ENCODE measurements around the gene MBP. TPM values are rescaled to one million over a fixed set of nuclear protein-coding genes. Genes with fewer than 3 reads are reported as not detected.

Gene MBP
- total and polyA plus RNA-seq, 10 of the 15 experiments (the other 5 are each of a cell fraction or from before 2014, with no cell fraction given) = 12.2 to 67.8 (median 42.1) TPM

- no peak for TF ChIP-seq CTCF (IDR thresholded peaks at IDR 0.05 in 2 of 3, conservative IDR thresholded peaks at IDR 0.05 in 1 of 3; ENCODE audit: control insufficient read depth in 2 of 3, extremely low read depth in 1 of 3, insufficient read depth in 1 of 3, low read depth in 3 of 3, low read length in 3 of 3)
- TF ChIP-seq E4F1 (IDR thresholded peaks at IDR 0.05; ENCODE audit: borderline replicate concordance, partially characterized antibody) = no peak
- no peak for TF ChIP-seq POLR2AphosphoS2 (IDR thresholded peaks at IDR 0.05; ENCODE audit: low read depth, low read length)
- TF ChIP-seq E2F4 (IDR thresholded peaks at IDR 0.05; ENCODE audit: low read depth, low read length) = no peak
- no peak for TF ChIP-seq EED (IDR thresholded peaks at IDR 0.05; ENCODE audit: low read depth)
- TF ChIP-seq SIX5 (IDR thresholded peaks at IDR 0.05; ENCODE audit: low read depth, low read length, severe bottlenecking) = no peak
- TF ChIP-seq HDGF (IDR thresholded peaks at IDR 0.05) = no peak
- TF ChIP-seq HCFC1 (IDR thresholded peaks at IDR 0.05; ENCODE audit: low read length) = no peak
- no peak for TF ChIP-seq NFYB (IDR thresholded peaks at IDR 0.05; ENCODE audit: insufficient read depth, low read depth, low read length)
- no peak for TF ChIP-seq ZZZ3 (IDR thresholded peaks at IDR 0.05; ENCODE audit: control insufficient read depth, insufficient read length, low read depth)
- no peak for TF ChIP-seq SREBF1 (IDR thresholded peaks at IDR 0.05; ENCODE audit: low read length)
- no peak for TF ChIP-seq RCOR1 (conservative IDR thresholded peaks at IDR 0.05; ENCODE audit: low read depth, low read length)
- no peak for TF ChIP-seq STAT3 (IDR thresholded peaks at IDR 0.05; ENCODE audit: low read depth, low read length)
- no peak for TF ChIP-seq CEBPB (IDR thresholded peaks at IDR 0.05; ENCODE audit: borderline replicate concordance in 1 of 2, low read depth in 2 of 2, low read length in 2 of 2)
These were observed 63.1 kb downstream of the MBP start (continued) for GRCh38 chr18:77069482-77069881.

Measured in GM12878 (cell line).